Liver (tissue), 9 donors: ENCODE measurements around the gene KRT81. TPM values are rescaled to one million over a fixed set of nuclear protein-coding genes. Genes with fewer than 3 reads are reported as not detected.

Experiments
- DNase-seq: peaks from one replicate; pipeline ENCODE4 v3.0.0-alpha.2; 2017; ENCODE audit warnings: low spot score
- H3K27ac ChIP-seq, 2 donors: one replicate each; pipeline ENCODE4 v1.7.0; 2013; ENCODE audit warnings: inconsistent platforms in 2 of 2, low read length in 2 of 2, control low read depth in 1 of 2, low read depth in 1 of 2, mild to moderate bottlenecking in 1 of 2
- H3K27me3 ChIP-seq, 4 donors: one replicate each; pipeline versions ENCODE4 v1.6.1 to v1.7.0; 2013; ENCODE audit warnings: low read length in 3 of 4, inconsistent platforms in 1 of 4, mild to moderate bottlenecking in 1 of 4, moderate library complexity in 1 of 4; ENCODE audit not compliant: control insufficient read depth in 4 of 4, insufficient read depth in 4 of 4
- H3K36me3 ChIP-seq, 4 donors: one replicate each; pipeline versions ENCODE4 v1.6.1 to v1.7.0; 2013; ENCODE audit warnings: low read length in 3 of 4, mild to moderate bottlenecking in 3 of 4, low read depth in 1 of 4, moderate library complexity in 1 of 4; ENCODE audit not compliant: control insufficient read depth in 4 of 4, insufficient read depth in 3 of 4
- H3K4me1 ChIP-seq, 4 donors: one replicate each; pipeline versions ENCODE4 v1.6.1 to v1.7.0; 2013; ENCODE audit warnings: low read length in 3 of 4, mild to moderate bottlenecking in 3 of 4, moderate library complexity in 1 of 4; ENCODE audit not compliant: control insufficient read depth in 4 of 4, insufficient read depth in 4 of 4
- H3K4me3 ChIP-seq, 3 donors: one replicate each; pipeline versions ENCODE4 v1.6.1 to v1.7.0; 2013; ENCODE audit warnings: low read length in 3 of 3, control low read depth in 1 of 3, low read depth in 1 of 3, mild to moderate bottlenecking in 1 of 3
- H3K9ac ChIP-seq, 2 donors: one replicate each; pipeline ENCODE4 v1.7.0; 2013; ENCODE audit warnings: low read length in 2 of 2, mild to moderate bottlenecking in 2 of 2, moderate library complexity in 2 of 2, control low read depth in 1 of 2, low read depth in 1 of 2
- H3K9me3 ChIP-seq, 4 donors: one replicate each; pipeline versions ENCODE4 v1.6.1 to v1.7.0; 2013; ENCODE audit warnings: low read length in 3 of 4; ENCODE audit not compliant: control insufficient read depth in 4 of 4
- ATF3 ChIP-seq: IDR thresholded peaks from 2 replicates; pipeline ENCODE4 v1.6.1; 2016; ENCODE audit warnings: antibody characterized with exemption
- CTCF ChIP-seq: fragments of 150-350 bp; IDR thresholded peaks from 2 replicates; pipeline ENCODE4 v1.5.1; 2017; ENCODE audit warnings: improper control_type of control experiment, low read depth, low read length; ENCODE audit not compliant: missing input control
- EGR1 ChIP-seq, 2 donors: IDR thresholded peaks; 2 replicates each; pipeline ENCODE4 v1.6.1; 2016 to 2018; ENCODE audit warnings: antibody characterized with exemption in 2 of 2, low read depth in 2 of 2
- FOXA1 ChIP-seq: IDR thresholded peaks from 2 replicates; pipeline ENCODE4 v1.6.1; 2016; ENCODE audit warnings: antibody characterized with exemption
- FOXA2 ChIP-seq: IDR thresholded peaks from 2 replicates; pipeline ENCODE4 v1.6.1; 2016; ENCODE audit warnings: antibody characterized with exemption
- GABPA ChIP-seq, 2 donors: IDR thresholded peaks in 1 of 2; conservative IDR thresholded peaks in 1 of 2; 2 replicates each; pipeline ENCODE4 v1.6.1; 2016; ENCODE audit warnings: antibody characterized with exemption in 2 of 2, mild to moderate bottlenecking in 1 of 2, moderate library complexity in 1 of 2
- HNF4A ChIP-seq, 2 donors: conservative IDR thresholded peaks; 2 replicates each; pipeline ENCODE4 v1.6.1; 2016; ENCODE audit warnings: antibody characterized with exemption in 2 of 2, mild to moderate bottlenecking in 2 of 2
- HNF4G ChIP-seq: IDR thresholded peaks from 2 replicates; pipeline ENCODE4 v1.6.1; 2016; ENCODE audit warnings: antibody characterized with exemption
- JUND ChIP-seq, 2 donors: IDR thresholded peaks; 2 replicates each; pipeline ENCODE4 v1.6.1; 2016; ENCODE audit warnings: antibody characterized with exemption in 2 of 2
- MAX ChIP-seq: IDR thresholded peaks from 2 replicates; pipeline ENCODE4 v1.6.1; 2016; ENCODE audit warnings: antibody characterized with exemption
- NR2F2 ChIP-seq: IDR thresholded peaks from 2 replicates; pipeline ENCODE4 v1.6.1; 2016; ENCODE audit warnings: antibody characterized with exemption
- RAD21 ChIP-seq, 2 donors: IDR thresholded peaks; 2 replicates each; pipeline ENCODE4 v1.6.1; 2016; ENCODE audit warnings: antibody characterized with exemption in 2 of 2, mild to moderate bottlenecking in 2 of 2
- REST ChIP-seq: IDR thresholded peaks from 2 replicates; pipeline ENCODE4 v1.6.1; 2016; ENCODE audit warnings: antibody characterized with exemption, mild to moderate bottlenecking
- RXRA ChIP-seq, 2 donors: IDR thresholded peaks; 2 replicates each; pipeline ENCODE4 v1.6.1; 2017 to 2018; ENCODE audit warnings: antibody characterized with exemption in 2 of 2, mild to moderate bottlenecking in 1 of 2
- SP1 ChIP-seq: IDR thresholded peaks from 2 replicates; pipeline ENCODE4 v1.6.1; 2018; ENCODE audit warnings: antibody characterized with exemption, mild to moderate bottlenecking
- TAF1 ChIP-seq: conservative IDR thresholded peaks from 2 replicates; pipeline ENCODE4 v1.6.1; 2016; ENCODE audit warnings: antibody characterized with exemption, mild to moderate bottlenecking
- YY1 ChIP-seq: IDR thresholded peaks from 2 replicates; pipeline ENCODE4 v1.6.1; 2016; ENCODE audit warnings: antibody characterized with exemption, mild to moderate bottlenecking
- ZBTB33 ChIP-seq: IDR thresholded peaks from 2 replicates; pipeline ENCODE4 v1.6.1; 2016; ENCODE audit warnings: antibody characterized with exemption
- WGBS: extraction: QIAGEN DNeasy Blood & Tissue Kit; methylation state at CpG from one replicate; pipeline ENCODE4 v1.1.7; 2013; 5-methylcytosine and 5-hydroxymethylcytosine counted together
- polyA plus RNA-seq, 2 donors: library from polyadenylated mRNA; stranded (reverse) in 1 of 2; unstranded in 1 of 2; fragments of 200-250 nt in 1 of 2; fragments of >200 nt in 1 of 2; fragmentation: Nextera tagmentation in 1 of 2; extraction: Ambion mirVana in 1 of 2; gene quantifications; one replicate each; pipeline versions ENCODE4 v1.2.1 to v1.2.3, GENCODE V29; 2013 to 2015
- total RNA-seq, 2 donors: library from RNA; depleted of rRNA; stranded (reverse); fragments of >200 nt; gene quantifications; one replicate each; pipeline ENCODE4 v1.2.3, GENCODE V29; 2014
- donor health status: healthy.
- donor health status: healthy.
- donor health status: healthy.
- donor health status: healthy.
- donor health status: healthy.

The KRT81 gene
- total and polyA plus RNA-seq, 4 donors, result not detected

GRCh38 chr12:52317468-52318052 is 26.2 kb upstream of the KRT81 start:
- DNase-seq, result no peak

GRCh38 chr12:52316701-52317100 is 25.4 kb upstream of the KRT81 start:
- H3K27me3 ChIP-seq, result peaks cover 0 to 3% (median 1%) of the 10 kb centered on the region in 4 donors
- no peaks in the 10 kb centered on the region for H3K36me3 ChIP-seq
- no peak overlapping the region for H3K9ac ChIP-seq
- no peak overlapping the region for H3K4me3 ChIP-seq
- H3K27ac ChIP-seq, result no peak overlapping the region
- WGBS, result 90% methylated on average over 11 of the region's 11 CpGs
- H3K9me3 ChIP-seq, result no peaks in the 10 kb centered on the region
- TF ChIP-seq HNF4A (conservative IDR thresholded peaks at IDR 0.05) (no peak), RAD21 (IDR thresholded peaks at IDR 0.05) (no peak), ATF3 (no peak), TAF1 (no peak), HNF4G (no peak), MAX (no peak), JUND (IDR thresholded peaks at IDR 0.05) (no peak), ZBTB33 (no peak), SP1 (no peak), EGR1 (IDR thresholded peaks at IDR 0.05; ENCODE audit: low read depth in 2 of 2) (no peak), YY1 (no peak), FOXA1 (no peak), CTCF (no peak), REST (no peak), GABPA (IDR thresholded peaks at IDR 0.05 in 1 of 2, conservative IDR thresholded peaks at IDR 0.05 in 1 of 2) (no peak), NR2F2 (no peak), RXRA (IDR thresholded peaks at IDR 0.05) (no peak), FOXA2 (no peak)
- no peaks in the 10 kb centered on the region for H3K4me1 ChIP-seq
- no peak for DNase-seq

More at GRCh38 chr12:52317468-52318052, 26.2 kb upstream of the KRT81 start:
- H3K4me1 ChIP-seq, result no peaks in the 10 kb centered on the region
- no peaks in the 10 kb centered on the region for H3K9me3 ChIP-seq
- H3K27me3 ChIP-seq, result peaks cover 0 to 3% (median 1%) of the 10 kb centered on the region in 4 donors
- TF ChIP-seq HNF4A (conservative IDR thresholded peaks at IDR 0.05) (no peak), ATF3 (no peak), GABPA (IDR thresholded peaks at IDR 0.05 in 1 of 2, conservative IDR thresholded peaks at IDR 0.05 in 1 of 2) (no peak)
- no peak overlapping the region for H3K9ac ChIP-seq
- no peak overlapping the region for H3K4me3 ChIP-seq
- no peaks in the 10 kb centered on the region for H3K36me3 ChIP-seq
- H3K27ac ChIP-seq, result no peak overlapping the region
- WGBS, result 84% methylated on average over 12 of the region's 12 CpGs
